Stimulated activated effector memory CD8-positive, alpha-beta T cell treated with anti-CD3 and anti-CD28 coated beads, Interleukin-12 subunit alpha, Interleukin-12 subunit beta, amount 100 ng/mL, for 72 hours (primary cell): ENCODE results near the gene CAMK1D.
"Not testable (repeated sequence)": the region's sequence is repeated elsewhere in the genome, so short reads cannot be mapped to it uniquely, and the experiment has no call there.

Experiments used
- ATAC-seq: fragments of 150-1000 bp; cut with Tn5 transposase; 2 replicates; pipeline ENCODE4 v1.10.0; 2021
- DNase-seq, 2 donors: peaks; one replicate each; pipeline ENCODE4 v3.0.0; 2021 to 2022; ENCODE audit warnings: low spot score in 2 of 2
- H3K27ac Mint-ChIP-seq: one replicate; pipeline ENCODE4 v1.8.0; 2022; ENCODE audit warnings: mild to moderate bottlenecking, mixed read lengths
- H3K36me3 Mint-ChIP-seq: one replicate; pipeline ENCODE4 v1.8.0; 2022; ENCODE audit warnings: mild to moderate bottlenecking, mixed read lengths
- H3K4me1 Mint-ChIP-seq: one replicate; pipeline ENCODE4 v1.8.0; 2022; ENCODE audit warnings: mixed read lengths
- H3K4me3 Mint-ChIP-seq: one replicate; pipeline ENCODE4 v1.8.0; 2022; ENCODE audit warnings: mild to moderate bottlenecking, mixed read lengths
- H3K9me3 Mint-ChIP-seq: one replicate; pipeline ENCODE4 v1.8.0; 2022; ENCODE audit warnings: mixed read lengths

CAMK1D gene

DNA sequence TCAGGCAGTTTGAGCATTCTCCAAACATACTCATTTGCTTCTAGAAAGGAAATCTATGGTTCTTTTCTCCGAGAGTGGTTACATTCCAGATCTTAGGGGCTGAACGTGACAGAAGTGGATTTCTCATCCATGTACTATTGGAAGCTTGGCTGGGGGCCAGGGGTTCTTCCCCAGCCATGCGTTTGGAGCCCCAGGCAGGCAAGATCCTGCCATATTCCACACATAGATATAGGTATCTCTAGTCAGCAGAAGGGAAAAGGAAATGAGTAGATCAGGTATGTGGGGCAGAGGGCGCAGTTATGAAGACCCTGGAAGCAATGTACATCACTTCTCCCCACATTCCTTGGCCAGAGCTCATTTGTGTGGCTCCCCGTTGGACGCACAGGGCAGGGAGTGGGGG lies 352.3 kb downstream of the CAMK1D start:
- Mint-ChIP-seq H3K9me3 (peaks cover 2% of the 10 kb centered on the region), H3K27ac (peak overlapping the region; percentile 96), H3K4me3 (no peak overlapping the region), H3K36me3 (peaks cover 28% of the 10 kb centered on the region), H3K4me1 (peaks cover 86% of the 10 kb centered on the region)
- no peak for ATAC-seq
- DNase-seq, result no peak

DNA sequence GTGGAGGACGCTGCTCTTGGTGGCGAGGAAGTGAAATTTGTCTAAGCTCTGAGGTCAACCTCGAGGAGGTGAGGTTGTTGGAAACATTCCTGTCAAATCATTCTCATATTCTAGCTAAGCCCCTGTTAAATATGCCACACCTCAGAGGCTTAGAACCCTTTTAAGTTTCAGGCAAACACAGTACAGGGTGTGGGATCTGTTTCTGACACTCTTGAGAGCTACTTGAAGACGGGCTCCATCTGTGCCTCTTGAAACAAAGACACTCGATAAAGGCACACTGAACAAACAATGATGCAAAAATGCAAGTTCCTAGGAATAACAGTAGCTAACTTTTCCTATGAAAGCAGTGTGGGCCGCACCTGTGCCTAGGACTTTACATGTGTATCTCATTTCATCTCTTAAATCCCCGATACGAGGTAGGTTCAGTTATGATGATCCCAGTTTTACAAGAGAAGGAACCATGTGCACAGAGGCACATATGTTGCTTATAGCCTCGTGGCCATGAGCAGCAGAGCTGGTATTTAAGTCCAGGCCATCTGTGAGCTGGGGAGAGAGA lies 352.9 kb downstream of the CAMK1D start:
- H3K36me3 Mint-ChIP-seq, result peaks cover 28% of the 10 kb centered on the region
- peak overlapping the region; percentile 96 for H3K27ac Mint-ChIP-seq
- no peak overlapping the region for H3K4me3 Mint-ChIP-seq
- H3K4me1 Mint-ChIP-seq, result peaks cover 92% of the 10 kb centered on the region
- ATAC-seq, result no peak
- H3K9me3 Mint-ChIP-seq, result peaks cover 2% of the 10 kb centered on the region
- no peak for DNase-seq

- no peak overlapping the region for H3K4me3 Mint-ChIP-seq
- DNase-seq (no peak), ATAC-seq (no peak)
- peaks cover 2% of the 10 kb centered on the region for H3K9me3 Mint-ChIP-seq
- H3K4me1 Mint-ChIP-seq, result peaks cover 92% of the 10 kb centered on the region
- H3K27ac Mint-ChIP-seq, result peak overlapping the region; percentile 96
- peaks cover 28% of the 10 kb centered on the region for H3K36me3 Mint-ChIP-seq
These were observed 353.8 kb downstream of the CAMK1D start for GRCh38 chr10:12703126-12703525.

- Mint-ChIP-seq H3K4me1 (peaks cover 95% of the 10 kb centered on the region), H3K4me3 (peak overlapping the region; percentile 30), H3K9me3 (peaks cover 2% of the 10 kb centered on the region), H3K27ac (peak overlapping the region; percentile 96), H3K36me3 (peaks cover 28% of the 10 kb centered on the region)
- DNase-seq (no peak), ATAC-seq (peak; percentile 33)
These were observed 354.5 kb downstream of the CAMK1D start for GRCh38 chr10:12703813-12704212.

DNA sequence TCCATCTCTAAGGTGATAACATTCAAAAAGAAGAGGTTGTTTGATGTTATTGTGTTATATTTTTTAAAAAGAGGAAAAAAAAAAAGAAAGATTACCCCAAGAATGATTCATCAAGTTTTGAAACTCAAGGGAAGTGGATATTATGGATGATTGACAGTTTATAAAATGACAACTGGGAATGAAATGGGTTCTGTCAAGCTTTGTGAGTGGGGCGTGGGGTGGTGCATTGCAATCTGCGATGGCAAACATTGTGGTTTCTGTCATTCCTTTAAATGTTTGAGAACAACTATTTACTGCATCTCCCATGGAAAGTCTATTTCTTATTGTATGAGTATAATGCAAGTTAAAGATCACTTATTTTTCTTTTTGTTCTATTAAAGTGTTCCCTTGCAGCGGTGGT lies 355.1 kb downstream of the CAMK1D start:
- Mint-ChIP-seq H3K36me3 (peaks cover 22% of the 10 kb centered on the region), H3K27ac (peak overlapping the region; percentile 96), H3K4me3 (peak overlapping the region; percentile 30), H3K4me1 (peaks cover 95% of the 10 kb centered on the region), H3K9me3 (peaks cover 2% of the 10 kb centered on the region)
- DNase-seq, result no peak
- ATAC-seq, result no peak

DNA sequence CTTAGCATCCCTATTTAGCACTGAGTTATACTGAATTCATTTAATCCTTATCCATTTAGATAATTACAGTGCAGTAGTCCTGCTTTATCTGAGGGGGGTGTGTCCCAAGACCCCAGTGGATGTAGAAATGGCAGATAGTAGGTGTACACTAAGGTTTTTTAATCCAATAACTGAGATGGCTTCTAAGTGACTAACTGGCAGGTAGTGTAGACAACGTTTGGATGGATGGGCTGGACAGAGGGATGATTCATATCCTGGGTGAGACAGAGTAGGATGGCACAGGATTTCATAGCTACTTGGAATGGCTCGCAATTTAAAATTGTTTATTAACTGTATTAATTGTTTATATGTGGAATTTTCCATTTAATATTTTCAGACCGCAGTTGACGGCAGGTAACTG lies 356.6 kb downstream of the CAMK1D start:
- peak overlapping the region; percentile 96 for H3K27ac Mint-ChIP-seq
- ATAC-seq (no peak), DNase-seq (no peak)
- peaks cover 2% of the 10 kb centered on the region for H3K9me3 Mint-ChIP-seq
- H3K4me3 Mint-ChIP-seq, result peak overlapping the region; percentile 14
- peaks cover 95% of the 10 kb centered on the region for H3K4me1 Mint-ChIP-seq
- H3K36me3 Mint-ChIP-seq, result peaks cover 10% of the 10 kb centered on the region

- no peaks in the 10 kb centered on the region for H3K9me3 Mint-ChIP-seq
- peak overlapping the region; percentile 14 for H3K4me3 Mint-ChIP-seq
- H3K4me1 Mint-ChIP-seq, result peaks cover 95% of the 10 kb centered on the region
- peak overlapping the region; percentile 96 for H3K27ac Mint-ChIP-seq
- H3K36me3 Mint-ChIP-seq, result peaks cover 14% of the 10 kb centered on the region
- ATAC-seq (peak; percentile 72), DNase-seq (peak in 1 of 2 donors; percentile 76)
These were observed 358.3 kb downstream of the CAMK1D start for GRCh38 chr10:12707461-12708185.

DNA sequence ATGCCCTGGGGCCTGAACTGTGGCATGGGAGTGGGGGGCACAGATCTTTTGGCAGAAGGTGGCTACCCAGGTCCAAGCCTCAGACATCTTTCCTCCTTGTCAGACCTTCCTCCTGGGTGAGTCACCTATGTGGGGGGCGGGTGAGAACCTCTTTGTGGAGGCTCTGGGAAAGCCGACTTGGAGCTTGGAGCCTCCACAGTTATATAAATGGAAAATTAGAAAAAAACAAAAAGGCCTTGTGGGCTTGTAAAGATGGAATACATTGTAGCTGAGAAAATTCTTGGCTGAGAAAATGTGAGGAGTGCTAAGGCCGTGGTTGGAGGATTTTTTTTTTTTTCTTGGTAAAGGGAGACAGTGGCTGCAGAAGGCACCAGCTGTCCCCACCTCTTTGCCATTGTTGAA lies 359.7 kb downstream of the CAMK1D start:
- DNase-seq (no peak), ATAC-seq (no peak)
- H3K36me3 Mint-ChIP-seq, result peaks cover 8% of the 10 kb centered on the region
- peak overlapping the region; percentile 36 for H3K4me3 Mint-ChIP-seq
- peak overlapping the region; percentile 96 for H3K27ac Mint-ChIP-seq
- H3K9me3 Mint-ChIP-seq, result no peaks in the 10 kb centered on the region
- peaks cover 92% of the 10 kb centered on the region for H3K4me1 Mint-ChIP-seq

DNA sequence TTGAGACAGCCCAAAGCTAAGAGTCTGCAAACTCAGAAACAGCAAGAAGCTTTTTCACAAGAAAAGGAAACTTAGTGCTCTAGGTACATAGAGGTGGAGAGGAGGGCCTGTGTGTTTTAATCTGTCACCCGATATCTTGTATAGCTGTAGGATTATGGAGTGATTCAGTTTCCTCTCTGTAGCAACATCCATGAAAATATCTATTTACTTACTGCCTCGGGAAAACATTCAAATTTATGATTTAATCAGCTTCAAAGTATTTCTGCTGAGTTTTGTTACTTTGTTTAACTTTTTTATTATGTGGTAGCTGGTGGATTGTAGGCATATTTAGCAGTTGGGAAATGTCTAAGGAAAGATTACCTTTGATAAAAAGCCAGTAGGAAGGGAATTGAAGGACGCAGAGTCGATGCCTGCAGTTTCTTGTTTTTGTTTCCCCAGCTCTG lies 360.2 kb downstream of the CAMK1D start:
- peaks cover 87% of the 10 kb centered on the region for H3K4me1 Mint-ChIP-seq
- H3K9me3 Mint-ChIP-seq, result no peaks in the 10 kb centered on the region
- H3K27ac Mint-ChIP-seq, result peak overlapping the region; percentile 96
- DNase-seq (no peak), ATAC-seq (no peak)
- H3K4me3 Mint-ChIP-seq, result peak overlapping the region; percentile 36
- H3K36me3 Mint-ChIP-seq, result peaks cover 8% of the 10 kb centered on the region

- DNase-seq, result no peak
- H3K36me3 Mint-ChIP-seq, result peaks cover 8% of the 10 kb centered on the region
- ATAC-seq, result no peak
- no peak overlapping the region for H3K4me3 Mint-ChIP-seq
- H3K9me3 Mint-ChIP-seq, result no peaks in the 10 kb centered on the region
- peak overlapping the region; percentile 96 for H3K27ac Mint-ChIP-seq
- H3K4me1 Mint-ChIP-seq, result peaks cover 86% of the 10 kb centered on the region
These were observed 360.8 kb downstream of the CAMK1D start for GRCh38 chr10:12710157-12710556.

DNA sequence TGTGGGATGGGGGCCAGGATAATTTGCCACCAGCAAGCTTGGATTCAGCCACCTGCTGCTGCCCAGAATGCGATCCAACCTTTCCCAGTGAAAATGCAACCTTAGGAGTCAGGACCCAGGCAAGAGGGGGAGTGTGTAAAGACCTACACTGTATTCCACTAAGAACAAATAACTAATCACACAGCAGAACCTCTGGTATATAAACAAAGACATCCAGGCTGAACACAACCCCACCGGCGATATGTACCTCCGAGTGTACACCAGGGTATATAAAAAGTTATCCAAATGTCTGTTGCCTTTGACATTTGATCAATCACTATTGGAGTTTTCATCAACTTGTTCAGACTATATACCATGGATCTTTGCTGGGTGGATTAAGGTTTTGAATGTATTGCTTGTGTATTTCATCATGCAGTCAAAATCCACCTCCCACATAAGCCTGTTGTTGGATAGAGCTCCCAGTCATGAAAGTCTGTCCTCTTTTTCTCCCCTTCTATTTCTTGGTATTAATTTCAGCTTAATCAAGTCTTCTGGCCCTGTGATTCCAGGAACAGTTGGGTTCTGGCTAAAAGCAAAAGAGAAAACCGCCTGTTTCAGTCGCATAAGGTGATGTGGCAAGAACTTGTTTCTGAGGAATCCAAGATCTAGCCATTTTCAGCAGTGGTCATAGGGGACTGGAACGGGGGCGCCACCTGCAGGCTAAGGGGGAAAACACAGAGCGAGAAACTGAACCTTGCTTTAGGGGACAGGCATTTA lies 361.4 kb downstream of the CAMK1D start:
- no peaks in the 10 kb centered on the region for H3K9me3 Mint-ChIP-seq
- H3K36me3 Mint-ChIP-seq, result peaks cover 8% of the 10 kb centered on the region
- peaks cover 81% of the 10 kb centered on the region for H3K4me1 Mint-ChIP-seq
- DNase-seq, result peak; percentile 79 to 93
- peak; percentile 84 for ATAC-seq
- peak overlapping the region; percentile 96 for H3K27ac Mint-ChIP-seq
- H3K4me3 Mint-ChIP-seq, result peak overlapping the region; percentile 19

- H3K9me3 Mint-ChIP-seq, result no peaks in the 10 kb centered on the region
- H3K4me1 Mint-ChIP-seq, result peaks cover 76% of the 10 kb centered on the region
- H3K36me3 Mint-ChIP-seq, result peaks cover 8% of the 10 kb centered on the region
- DNase-seq (no peak), ATAC-seq (no peak)
- H3K27ac Mint-ChIP-seq, result peak overlapping the region; percentile 96
- peak overlapping the region; percentile 19 for H3K4me3 Mint-ChIP-seq
These were observed 362.0 kb downstream of the CAMK1D start for GRCh38 chr10:12711350-12711708.

DNA sequence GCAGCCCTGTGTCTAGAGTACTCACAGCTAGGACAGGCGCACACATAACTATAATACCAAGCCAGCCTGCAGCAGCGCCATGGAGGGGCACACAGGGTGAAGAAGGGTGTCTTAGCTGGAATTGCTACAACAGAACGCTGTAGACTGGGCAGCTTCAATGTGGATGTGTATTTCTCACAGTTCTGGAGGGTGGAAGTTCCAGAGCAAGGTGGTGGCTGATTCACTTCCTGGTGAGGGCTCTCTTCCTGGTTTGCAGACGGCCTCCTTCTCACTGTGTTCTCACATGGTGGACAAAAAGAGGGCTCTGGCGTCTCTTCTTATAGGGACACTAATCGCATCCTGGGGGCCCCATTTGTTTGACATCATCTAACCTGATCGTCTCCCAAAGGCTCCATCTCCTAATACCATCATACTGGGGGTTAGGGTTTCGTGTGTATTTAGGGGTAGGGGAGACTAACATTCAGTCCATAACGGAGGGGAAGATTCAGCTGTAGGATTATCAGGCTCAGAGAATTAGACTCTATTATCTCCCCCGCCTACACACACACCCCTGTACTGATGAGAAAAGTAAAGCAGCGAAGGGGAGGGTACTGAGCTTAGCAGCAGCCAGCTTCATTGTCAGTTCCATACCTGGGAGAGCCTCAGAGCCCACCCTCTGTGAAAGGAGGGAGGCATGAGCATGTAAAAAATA lies 363.1 kb downstream of the CAMK1D start:
- Mint-ChIP-seq H3K4me1 (peaks cover 65% of the 10 kb centered on the region), H3K9me3 (no peaks in the 10 kb centered on the region), H3K27ac (peak overlapping the region; percentile 96), H3K4me3 (peak overlapping the region; percentile 17), H3K36me3 (peaks cover 14% of the 10 kb centered on the region)
- DNase-seq (no peak), ATAC-seq (peak; percentile 19)

- DNase-seq, H3K4me3 Mint-ChIP-seq, H3K9me3 Mint-ChIP-seq, ATAC-seq: not testable (repeated sequence)
- H3K4me1 Mint-ChIP-seq, result peaks cover 60% of the 10 kb centered on the region
- H3K36me3 Mint-ChIP-seq, result peaks cover 14% of the 10 kb centered on the region
- peak overlapping the region; percentile 96 for H3K27ac Mint-ChIP-seq
These were observed 363.6 kb downstream of the CAMK1D start for GRCh38 chr10:12712984-12713316.

DNA sequence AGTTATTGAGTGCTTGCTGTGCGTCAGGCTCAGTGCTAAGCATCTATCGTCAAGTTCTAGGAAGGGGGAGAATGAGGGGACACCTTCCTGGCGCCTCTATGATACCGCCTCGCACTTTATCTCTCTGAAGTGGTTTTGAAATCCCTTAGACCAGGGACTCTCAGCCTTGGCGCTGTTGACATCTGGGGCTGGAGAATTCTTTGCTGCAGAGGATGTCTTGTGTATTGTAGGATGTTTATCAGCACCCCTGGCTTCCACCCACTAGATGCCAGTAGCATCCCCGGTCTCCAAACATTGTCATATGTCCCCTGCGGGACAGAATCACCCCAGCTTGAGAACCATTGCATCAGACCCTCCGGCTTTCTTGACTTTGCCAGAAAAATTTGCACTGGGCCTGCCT lies 366.7 kb downstream of the CAMK1D start:
- H3K4me3 Mint-ChIP-seq, result no peak overlapping the region
- H3K36me3 Mint-ChIP-seq, result peaks cover 18% of the 10 kb centered on the region
- DNase-seq (no peak), ATAC-seq (no peak)
- no peaks in the 10 kb centered on the region for H3K9me3 Mint-ChIP-seq
- H3K27ac Mint-ChIP-seq, result no peak overlapping the region
- H3K4me1 Mint-ChIP-seq, result peaks cover 55% of the 10 kb centered on the region
